GM19193 (cell line): ENCODE results near the gene AGBL1.

Source experiments
- POLR2A ChIP-seq: IDR thresholded peaks from 4 replicates; pipeline ENCODE4 v1.6.1; 2011; ENCODE audit not compliant: insufficient read depth, insufficient read length; ENCODE audit errors: extremely low read depth

AGBL1 gene

DNA sequence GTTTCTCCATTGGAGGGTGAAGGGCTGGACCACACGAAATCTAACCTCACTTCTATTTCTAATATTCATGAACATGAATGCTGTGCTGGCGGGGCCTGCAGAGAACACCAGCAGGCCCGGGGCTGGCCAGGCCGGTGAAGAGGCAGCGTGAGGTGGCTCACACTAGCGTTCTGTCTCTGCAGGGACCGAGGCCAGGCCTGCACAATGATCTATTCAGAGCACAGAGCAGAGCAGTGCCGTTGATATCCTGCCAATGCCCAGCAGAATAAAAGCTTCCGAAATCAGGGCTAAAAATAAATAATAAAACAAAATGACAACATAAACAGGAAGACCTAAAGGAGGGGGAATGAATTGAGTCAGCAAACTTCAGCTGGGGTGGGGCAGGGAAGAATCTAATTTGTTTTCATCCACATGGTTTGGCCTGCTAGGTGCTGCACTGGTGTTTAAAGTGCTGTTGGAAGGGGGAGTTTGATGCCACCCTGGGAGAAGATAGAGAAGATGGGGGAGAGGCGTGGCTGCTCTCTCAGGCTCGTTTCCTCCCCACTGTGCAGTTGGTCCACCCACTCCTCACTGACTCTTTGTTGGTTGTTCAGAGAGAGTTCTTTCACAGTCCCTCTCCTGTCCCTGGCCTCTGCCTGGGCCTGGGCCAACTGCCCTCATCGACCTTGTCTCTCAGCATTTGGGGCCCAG lies 837.1 kb downstream of the AGBL1 start:
- TF ChIP-seq POLR2A: no peak

- TF ChIP-seq POLR2A: no peak
These were observed 837.6 kb downstream of the AGBL1 start for GRCh38 chr15:86917361-86917671.

GRCh38 chr15:86919581-86919980 lies 839.9 kb downstream of the AGBL1 start:
- no peak for TF ChIP-seq POLR2A

DNA sequence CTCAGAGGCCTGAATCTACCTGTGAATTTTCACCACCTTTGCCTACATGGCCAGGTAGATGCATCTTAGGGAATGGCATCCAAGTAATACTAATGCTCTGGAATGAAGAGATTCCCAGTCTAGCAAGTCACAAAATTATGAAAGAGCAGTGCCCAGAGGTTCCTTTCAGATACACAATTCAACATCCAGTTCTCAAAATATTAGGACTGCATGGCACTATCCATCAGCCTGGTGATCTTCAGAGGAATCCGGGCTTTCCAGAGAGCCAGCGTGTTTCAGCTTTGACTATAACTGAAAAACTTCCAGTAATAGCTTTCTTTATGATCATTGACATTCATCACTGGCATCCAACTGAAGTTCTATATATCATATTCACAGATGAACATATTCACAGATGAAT lies 849.8 kb downstream of the AGBL1 start:
- TF ChIP-seq POLR2A: no peak

GRCh38 chr15:86932456-86932855 lies 852.8 kb downstream of the AGBL1 start:
- no peak for TF ChIP-seq POLR2A

- TF ChIP-seq POLR2A: no peak
These were observed 856.2 kb downstream of the AGBL1 start for GRCh38 chr15:86935841-86936240.

DNA sequence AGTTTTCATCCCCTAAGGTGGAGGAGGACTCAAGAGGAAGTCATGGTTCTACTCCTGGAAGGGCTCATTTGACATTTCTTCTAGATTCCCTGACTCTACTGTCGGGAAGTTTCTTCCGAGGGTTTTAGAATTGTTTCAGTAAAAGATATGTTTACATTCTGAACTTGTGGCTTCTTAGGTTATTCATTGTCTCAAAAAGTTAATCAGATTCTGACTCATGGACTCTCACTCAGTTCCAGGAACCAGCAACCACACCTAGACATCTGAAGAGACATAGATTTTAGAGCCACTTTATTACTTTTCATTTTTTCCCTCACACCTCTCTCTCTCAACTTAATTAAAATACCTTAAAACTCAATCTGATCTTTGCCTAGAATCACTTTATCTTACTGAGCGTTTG lies 862.6 kb downstream of the AGBL1 start:
- no peak for TF ChIP-seq POLR2A

GRCh38 chr15:86948719-86949118 lies 869.0 kb downstream of the AGBL1 start:
- no peak for TF ChIP-seq POLR2A

GRCh38 chr15:86959254-86959653 lies 879.6 kb downstream of the AGBL1 start:
- TF ChIP-seq POLR2A: no peak

DNA sequence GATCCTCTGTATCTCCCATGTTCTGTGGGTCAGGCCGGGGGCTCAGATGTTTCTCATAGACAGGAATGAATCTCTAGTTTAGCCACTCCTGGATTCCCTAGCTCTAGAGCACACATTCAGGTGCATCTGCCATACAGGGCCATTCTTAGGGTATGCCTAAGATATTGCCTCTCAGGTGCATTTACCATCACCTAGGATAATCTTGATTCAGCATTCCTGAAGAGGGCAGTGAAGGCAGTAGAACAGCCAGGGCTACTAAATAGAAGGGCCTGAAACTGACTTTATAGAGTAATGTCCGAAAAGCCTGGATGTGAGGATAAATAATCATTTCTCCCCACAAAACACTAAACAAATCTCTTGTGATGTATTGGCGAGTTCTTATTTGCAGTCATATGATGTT lies 882.0 kb downstream of the AGBL1 start:
- TF ChIP-seq POLR2A: no peak

DNA sequence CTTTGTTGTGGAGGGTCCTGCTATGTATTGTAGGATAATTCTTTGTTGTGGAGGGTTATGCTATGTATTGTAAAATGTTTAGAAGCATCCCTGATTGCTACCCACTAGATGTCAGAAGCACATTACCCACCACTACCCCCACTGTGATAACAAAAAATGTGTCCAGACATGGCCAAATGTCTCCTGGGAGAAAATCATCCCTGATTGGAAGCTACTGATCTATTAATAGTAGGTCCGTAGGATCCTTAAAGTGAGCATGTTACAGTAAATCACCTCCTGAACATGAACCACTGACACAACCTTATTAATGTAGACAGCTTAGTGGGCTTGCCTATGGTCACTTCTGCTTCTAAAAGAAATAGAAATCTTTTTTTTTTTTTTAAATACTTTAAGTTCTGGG lies 884.6 kb downstream of the AGBL1 start:
- TF ChIP-seq POLR2A: no peak

DNA sequence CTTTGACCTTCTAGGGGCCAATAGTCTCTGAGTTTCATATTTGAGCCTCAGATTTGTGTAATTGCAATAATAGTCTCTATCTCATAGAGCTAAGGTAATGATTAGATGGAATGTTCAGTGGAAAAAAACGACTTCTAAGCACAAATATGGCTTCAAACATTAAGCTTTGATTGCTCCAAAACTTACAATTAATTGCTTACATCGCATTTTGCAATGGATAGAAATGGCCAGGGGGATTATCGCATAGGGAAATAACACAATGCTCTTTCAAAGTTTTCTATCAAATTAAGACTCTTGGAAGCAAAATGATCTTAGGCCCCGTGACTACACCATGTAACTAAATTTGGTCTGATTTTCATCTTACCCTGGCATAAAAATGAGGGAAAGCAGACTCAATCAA lies 888.6 kb downstream of the AGBL1 start:
- TF ChIP-seq POLR2A: no peak

DNA sequence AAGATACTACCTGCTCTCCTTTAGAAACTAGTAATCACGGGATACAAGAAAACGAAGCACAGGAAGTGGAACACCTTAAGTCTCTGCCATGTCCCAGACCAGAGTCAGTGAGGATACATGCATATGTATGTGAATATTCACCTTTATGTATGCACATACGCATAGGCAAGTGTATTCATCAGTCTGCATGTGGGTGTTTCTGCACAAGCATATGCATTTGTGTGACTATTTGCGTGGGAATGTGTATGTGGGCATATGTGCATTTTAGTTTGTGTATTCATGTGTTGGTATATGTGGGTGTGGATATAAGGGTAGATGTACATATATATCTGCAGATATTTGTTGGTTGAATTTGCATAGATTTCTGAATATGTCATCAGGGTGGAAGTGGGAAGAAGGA lies 889.7 kb downstream of the AGBL1 start:
- no peak for TF ChIP-seq POLR2A

GRCh38 chr15:86973284-86973844 lies 893.7 kb downstream of the AGBL1 start:
- TF ChIP-seq POLR2A: no peak

DNA sequence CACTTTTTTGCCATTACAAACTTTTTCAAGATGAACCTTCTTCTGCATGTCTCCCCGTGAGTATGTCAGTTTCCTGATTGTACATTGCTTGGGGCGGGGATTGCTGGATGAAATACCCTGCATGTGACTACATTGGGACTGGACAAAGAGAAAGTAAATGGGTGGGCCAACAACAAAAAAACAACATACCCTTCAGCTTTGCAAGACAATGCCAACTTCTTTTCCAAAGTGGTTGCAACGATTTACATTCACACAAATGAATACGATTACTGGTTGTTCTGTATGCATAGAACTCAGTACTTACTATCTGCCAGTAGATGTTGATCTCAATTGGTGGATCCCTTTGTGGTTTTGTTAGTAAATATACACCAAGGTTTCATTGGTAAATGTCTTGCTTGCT lies 908.4 kb downstream of the AGBL1 start:
- TF ChIP-seq POLR2A: no peak

- TF ChIP-seq POLR2A: no peak
These were observed 942.1 kb downstream of the AGBL1 start for GRCh38 chr15:87021751-87022150.

DNA sequence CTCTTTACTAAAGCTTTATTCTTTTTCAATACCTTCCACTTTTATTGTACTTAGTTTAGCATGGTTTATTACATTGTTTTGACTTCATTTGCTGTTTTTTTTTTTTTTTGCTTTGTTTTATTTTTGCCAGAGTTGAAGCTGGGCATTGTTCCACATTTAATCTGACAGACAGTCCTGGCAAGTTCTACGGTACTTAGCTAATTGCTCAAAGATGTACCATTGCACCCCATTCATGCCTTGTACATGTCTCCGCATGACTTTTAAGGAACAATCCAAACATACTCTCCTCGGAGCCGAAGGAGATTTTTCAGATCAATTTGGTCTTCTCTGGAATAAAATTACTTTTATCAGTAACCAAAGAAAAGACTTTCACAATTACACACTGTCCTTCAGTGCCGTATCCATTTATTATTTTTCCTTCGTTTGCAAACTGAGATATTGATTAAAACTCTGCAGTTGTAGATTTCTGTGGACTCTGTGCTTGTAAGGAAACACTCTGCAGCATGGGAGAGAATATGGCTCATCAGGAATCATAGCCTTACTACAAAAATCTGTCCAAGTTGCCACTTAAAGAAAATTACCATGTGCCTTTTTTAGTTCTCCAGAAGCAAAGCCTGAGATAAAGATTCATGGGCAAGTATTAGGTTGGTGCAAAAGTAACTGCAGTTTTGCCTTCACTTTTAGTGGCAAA lies 952.0 kb downstream of the AGBL1 start:
- TF ChIP-seq POLR2A: no peak

DNA sequence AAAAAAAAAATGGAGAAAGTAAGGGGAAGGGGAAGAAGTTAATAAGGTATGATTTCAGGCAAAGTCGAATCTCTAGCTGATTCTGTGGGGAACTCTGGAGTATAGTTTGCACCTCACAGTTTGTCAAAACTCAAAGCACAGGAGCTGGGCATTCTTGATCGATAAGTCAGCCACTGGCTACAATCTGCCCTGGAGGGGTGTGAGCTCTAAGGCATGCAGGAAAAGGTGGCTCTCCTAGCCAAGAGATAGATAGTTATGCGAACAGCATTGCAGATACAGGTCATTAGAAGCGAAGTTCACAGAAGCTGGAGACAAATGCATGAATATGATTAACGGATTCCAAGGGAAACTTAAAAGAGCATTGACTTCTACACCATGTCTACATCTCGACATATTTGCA lies 952.6 kb downstream of the AGBL1 start:
- no peak for TF ChIP-seq POLR2A

- no peak for TF ChIP-seq POLR2A
These were observed 953.4 kb downstream of the AGBL1 start for GRCh38 chr15:87033056-87033455.
